Keratinocyte (primary cell): ENCODE data around the gene UVSSA.

Experiments
- EZH2 ChIP-seq: IDR thresholded peaks from one replicate; pipeline ENCODE4 v1.6.1; 2012; ENCODE audit warnings: inconsistent platforms, mild to moderate bottlenecking, low read length, moderate library complexity
- TF ChIP-seq, protein P1 (sequence below), 3 experiments: IDR thresholded peaks in 1 of 3; conservative IDR thresholded peaks in 1 of 3; optimal IDR thresholded peaks in 1 of 3; 2 replicates in 2 of 3; 3 replicates in 1 of 3; pipeline versions ENCODE3 to v1.5.1; 2011; ENCODE audit warnings: low read length in 3 of 3, mild to moderate bottlenecking in 3 of 3, moderate library complexity in 2 of 3, control low read depth in 1 of 3, inconsistent platforms in 1 of 3; ENCODE audit not compliant: insufficient read depth in 2 of 3; ENCODE audit errors: extremely low read depth in 1 of 3

DNA sequence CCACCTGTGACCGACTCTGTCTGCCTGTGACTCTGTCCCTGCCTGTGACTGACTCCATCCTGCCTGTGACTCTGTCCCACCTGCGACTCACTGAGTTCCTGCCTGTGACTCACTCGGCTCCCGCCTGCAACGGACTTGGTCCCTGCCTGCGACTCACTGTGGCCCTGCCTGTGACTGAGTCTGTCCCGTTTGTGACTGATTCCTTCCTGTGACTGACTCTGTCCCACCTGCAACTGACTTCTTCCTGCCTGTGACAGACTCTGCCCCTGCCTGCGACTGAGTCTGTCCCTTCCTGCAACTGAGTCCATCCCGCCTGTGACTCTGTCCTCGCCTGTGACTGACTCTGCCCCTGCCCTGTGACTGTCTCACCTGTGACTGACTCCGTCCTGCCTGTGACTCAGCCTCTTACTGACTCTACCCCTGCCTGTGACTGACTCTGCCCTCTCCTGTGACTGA lies 9.6 kb upstream of the UVSSA start:
- TF ChIP-seq, protein P1, sequence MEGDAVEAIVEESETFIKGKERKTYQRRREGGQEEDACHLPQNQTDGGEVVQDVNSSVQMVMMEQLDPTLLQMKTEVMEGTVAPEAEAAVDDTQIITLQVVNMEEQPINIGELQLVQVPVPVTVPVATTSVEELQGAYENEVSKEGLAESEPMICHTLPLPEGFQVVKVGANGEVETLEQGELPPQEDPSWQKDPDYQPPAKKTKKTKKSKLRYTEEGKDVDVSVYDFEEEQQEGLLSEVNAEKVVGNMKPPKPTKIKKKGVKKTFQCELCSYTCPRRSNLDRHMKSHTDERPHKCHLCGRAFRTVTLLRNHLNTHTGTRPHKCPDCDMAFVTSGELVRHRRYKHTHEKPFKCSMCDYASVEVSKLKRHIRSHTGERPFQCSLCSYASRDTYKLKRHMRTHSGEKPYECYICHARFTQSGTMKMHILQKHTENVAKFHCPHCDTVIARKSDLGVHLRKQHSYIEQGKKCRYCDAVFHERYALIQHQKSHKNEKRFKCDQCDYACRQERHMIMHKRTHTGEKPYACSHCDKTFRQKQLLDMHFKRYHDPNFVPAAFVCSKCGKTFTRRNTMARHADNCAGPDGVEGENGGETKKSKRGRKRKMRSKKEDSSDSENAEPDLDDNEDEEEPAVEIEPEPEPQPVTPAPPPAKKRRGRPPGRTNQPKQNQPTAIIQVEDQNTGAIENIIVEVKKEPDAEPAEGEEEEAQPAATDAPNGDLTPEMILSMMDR (optimal IDR thresholded peaks at IDR 0.05 in 1 of 3, IDR thresholded peaks at IDR 0.05 in 1 of 3, conservative IDR thresholded peaks at IDR 0.05 in 1 of 3; ENCODE audit: extremely low read depth in 1 of 3, insufficient read depth in 2 of 3, low read length in 3 of 3): no peak
- no peak for TF ChIP-seq EZH2
